Uterus (tissue), 4 donors: ENCODE measurements around the gene CYP26C1. TPM values are rescaled to one million over a fixed set of nuclear protein-coding genes. Genes with fewer than 3 reads are reported as not detected.

ENCODE experiments used
- DNase-seq, 2 donors: peaks; one replicate each; pipeline ENCODE4 v3.0.0-alpha.2; 2019 to 2020
- H3K27ac ChIP-seq, 2 donors: fragments of 200-600 bp; sonication (generic); 1 replicate in 1 of 2; 2 replicates in 1 of 2; pipeline ENCODE4 v1.5.1; 2016 to 2018
- H3K27me3 ChIP-seq, 2 donors: fragments of 200-600 bp; sonication (generic); one replicate each; pipeline ENCODE4 v1.5.1; 2018 to 2019; ENCODE audit warnings: control low read depth in 1 of 2
- H3K36me3 ChIP-seq, 2 donors: fragments of 200-600 bp; sonication (generic); one replicate each; pipeline ENCODE4 v1.5.1; 2019; ENCODE audit warnings: control low read depth in 1 of 2
- H3K4me1 ChIP-seq, 2 donors: fragments of 200-600 bp; sonication (generic); one replicate each; pipeline ENCODE4 v1.5.1; 2018 to 2019; ENCODE audit warnings: control low read depth in 1 of 2
- H3K4me3 ChIP-seq, 2 donors: fragments of 200-600 bp; sonication (generic); 1 replicate in 1 of 2; 2 replicates in 1 of 2; pipeline ENCODE4 v1.5.1; 2018 to 2019; ENCODE audit warnings: mild to moderate bottlenecking in 1 of 2
- H3K9me3 ChIP-seq, 2 donors: fragments of 200-600 bp; sonication (generic); one replicate each; pipeline ENCODE4 v1.5.1; 2019; ENCODE audit warnings: control low read depth in 1 of 2
- POLR2A ChIP-seq, 2 donors: fragments of 450-650 bp; IDR thresholded peaks; one replicate each; pipeline ENCODE4 v1.6.1; 2016; ENCODE audit warnings: antibody characterized with exemption in 2 of 2, mild to moderate bottlenecking in 1 of 2, moderate library complexity in 1 of 2
- intact Hi-C: fragments of 100-400 bp; cut with DNase I; formaldehyde crosslinking; loops from one replicate; pipeline ENCODE4 v1.15.1; 2023; ENCODE audit warnings: low total_unique reads
- total RNA-seq, 4 donors: library from RNA; depleted of rRNA in 3 of 4; stranded (reverse); fragments of >200 nt in 3 of 4; gene quantifications; one replicate each; pipeline versions ENCODE4 v1.1.0 to v1.2.4, GENCODE V29; 2014 to 2023
- TF ChIP-seq, protein P1 (sequence below), 4 experiments: fragments of 200-600 bp in 2 of 4; fragments of 450-650 bp in 2 of 4; sonication (generic) in 2 of 4; IDR thresholded peaks; one replicate each; pipeline ENCODE4 v1.5.1; 2016 to 2019; ENCODE audit warnings: antibody characterized with exemption in 4 of 4, mild to moderate bottlenecking in 2 of 4, moderate library complexity in 1 of 4
- donor health status: DM: yes; HTN: yes; CAD: no.

CYP26C1 gene
- total RNA-seq, 4 donors from 2014 or later: 0.15 to 0.41 TPM; not detected in 2

GRCh38 chr10:93068411-93069244 is 8.0 kb downstream of the CYP26C1 start:
- no peaks in the 10 kb centered on the region for H3K9me3 ChIP-seq
- peaks cover 0 to 9% of the 10 kb centered on the region in 2 donors for H3K27me3 ChIP-seq
- no peak for TF ChIP-seq POLR2A (IDR thresholded peaks at IDR 0.05)
- TF ChIP-seq, protein P1, sequence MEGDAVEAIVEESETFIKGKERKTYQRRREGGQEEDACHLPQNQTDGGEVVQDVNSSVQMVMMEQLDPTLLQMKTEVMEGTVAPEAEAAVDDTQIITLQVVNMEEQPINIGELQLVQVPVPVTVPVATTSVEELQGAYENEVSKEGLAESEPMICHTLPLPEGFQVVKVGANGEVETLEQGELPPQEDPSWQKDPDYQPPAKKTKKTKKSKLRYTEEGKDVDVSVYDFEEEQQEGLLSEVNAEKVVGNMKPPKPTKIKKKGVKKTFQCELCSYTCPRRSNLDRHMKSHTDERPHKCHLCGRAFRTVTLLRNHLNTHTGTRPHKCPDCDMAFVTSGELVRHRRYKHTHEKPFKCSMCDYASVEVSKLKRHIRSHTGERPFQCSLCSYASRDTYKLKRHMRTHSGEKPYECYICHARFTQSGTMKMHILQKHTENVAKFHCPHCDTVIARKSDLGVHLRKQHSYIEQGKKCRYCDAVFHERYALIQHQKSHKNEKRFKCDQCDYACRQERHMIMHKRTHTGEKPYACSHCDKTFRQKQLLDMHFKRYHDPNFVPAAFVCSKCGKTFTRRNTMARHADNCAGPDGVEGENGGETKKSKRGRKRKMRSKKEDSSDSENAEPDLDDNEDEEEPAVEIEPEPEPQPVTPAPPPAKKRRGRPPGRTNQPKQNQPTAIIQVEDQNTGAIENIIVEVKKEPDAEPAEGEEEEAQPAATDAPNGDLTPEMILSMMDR (IDR thresholded peaks at IDR 0.05): no peak
- no peak overlapping the region for H3K4me3 ChIP-seq
- no peaks in the 10 kb centered on the region for H3K36me3 ChIP-seq
- peaks cover 0 to 15% of the 10 kb centered on the region in 2 donors for H3K4me1 ChIP-seq
- H3K27ac ChIP-seq: no peak overlapping the region
- no peak for DNase-seq
- intact Hi-C loops: no loop called here

DNA sequence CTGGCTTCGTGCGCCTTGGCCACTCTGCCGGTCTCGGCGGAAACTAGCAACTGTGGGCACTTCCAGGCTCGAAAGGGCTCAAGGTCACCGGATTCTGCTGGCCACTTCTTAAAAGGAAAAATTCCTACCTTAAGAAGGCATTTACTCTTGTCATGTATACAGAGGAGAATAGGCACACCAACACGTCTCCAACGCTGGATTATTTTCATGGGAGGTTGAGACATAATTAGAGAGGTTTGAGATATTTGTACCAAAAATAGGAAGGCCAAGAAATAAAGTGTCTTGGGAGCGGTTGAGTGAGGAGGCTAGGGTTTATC is 8.6 kb downstream of the CYP26C1 start:
- peaks cover 0 to 13% of the 10 kb centered on the region in 2 donors for H3K27me3 ChIP-seq
- H3K4me3 ChIP-seq: no peak overlapping the region
- no peaks in the 10 kb centered on the region for H3K36me3 ChIP-seq
- no peak overlapping the region for H3K27ac ChIP-seq
- no peaks in the 10 kb centered on the region for H3K9me3 ChIP-seq
- intact Hi-C loops: no loop called here
- TF ChIP-seq, protein P1 (IDR thresholded peaks at IDR 0.05): no peak
- TF ChIP-seq POLR2A (IDR thresholded peaks at IDR 0.05): no peak
- DNase-seq: no peak
- peaks cover 0 to 20% of the 10 kb centered on the region in 2 donors for H3K4me1 ChIP-seq

GRCh38 chr10:93070378-93071176 is 10.0 kb downstream of the CYP26C1 start:
- Histone ChIP-seq H3K4me1 (peaks cover 0 to 28% of the 10 kb centered on the region in 2 donors), H3K9me3 (no peaks in the 10 kb centered on the region), H3K27me3 (peaks cover 0 to 24% of the 10 kb centered on the region in 2 donors), H3K27ac (no peak overlapping the region), H3K36me3 (no peaks in the 10 kb centered on the region), H3K4me3 (no peak overlapping the region)
- TF ChIP-seq POLR2A (IDR thresholded peaks at IDR 0.05): no peak
- TF ChIP-seq, protein P1 (IDR thresholded peaks at IDR 0.05): no peak
- no peak for DNase-seq
- intact Hi-C loops: no loop called here

- no peak for DNase-seq
- H3K4me1 ChIP-seq: peaks cover 0 to 23% of the 10 kb centered on the region in 2 donors
- H3K4me3 ChIP-seq: no peak overlapping the region
- no peaks in the 10 kb centered on the region for H3K36me3 ChIP-seq
- no peaks in the 10 kb centered on the region for H3K9me3 ChIP-seq
- peaks cover 0 to 24% of the 10 kb centered on the region in 2 donors for H3K27me3 ChIP-seq
- TF ChIP-seq POLR2A (IDR thresholded peaks at IDR 0.05): no peak
- TF ChIP-seq, protein P1 (IDR thresholded peaks at IDR 0.05): no peak
- H3K27ac ChIP-seq: no peak overlapping the region
- intact Hi-C loops: no loop called here
Observed at GRCh38 chr10:93071177-93071472, 10.5 kb downstream of the CYP26C1 start.

DNA sequence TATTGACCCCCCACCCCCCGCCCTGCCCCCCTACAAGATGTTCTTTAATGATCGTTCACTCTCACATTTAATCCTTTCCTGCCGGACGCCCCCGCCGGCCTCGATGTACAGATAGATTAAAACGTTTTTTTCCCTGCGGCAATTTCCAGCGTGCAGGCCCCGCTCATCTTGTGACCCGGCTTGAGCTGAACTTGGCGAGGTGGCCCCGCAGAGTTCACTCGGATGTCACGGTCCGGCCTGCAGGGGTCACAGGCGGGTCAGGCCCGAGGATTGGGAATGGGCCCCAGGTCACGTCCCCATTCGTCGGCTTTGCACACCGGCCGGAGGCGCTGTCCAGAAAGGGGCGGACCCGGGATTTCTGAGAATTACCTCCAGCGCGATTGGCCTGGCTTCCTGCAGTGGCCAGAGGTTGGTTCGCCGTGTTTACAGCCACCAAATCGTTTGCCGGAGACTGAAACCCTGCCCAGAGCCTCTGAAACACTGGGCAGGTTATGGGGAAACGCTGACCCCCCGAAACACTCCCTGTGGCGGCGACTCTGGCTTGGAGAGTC is 11.2 kb downstream of the CYP26C1 start:
- H3K4me1 ChIP-seq: peaks cover 0 to 21% of the 10 kb centered on the region in 2 donors
- H3K9me3 ChIP-seq: no peaks in the 10 kb centered on the region
- H3K4me3 ChIP-seq: peak overlapping the region in 1 of 2 donors; percentile 4
- no peak for DNase-seq
- intact Hi-C loops: no loop called here
- TF ChIP-seq, protein P1 (IDR thresholded peaks at IDR 0.05): no peak
- TF ChIP-seq POLR2A (IDR thresholded peaks at IDR 0.05): no peak
- H3K27ac ChIP-seq: no peak overlapping the region
- H3K36me3 ChIP-seq: no peaks in the 10 kb centered on the region
- H3K27me3 ChIP-seq: peaks cover 0 to 24% of the 10 kb centered on the region in 2 donors
